HepG2 (cell line): Measurements from ENCODE around the gene ZNF322. TPM values are rescaled to one million over a fixed set of nuclear protein-coding genes. Genes with fewer than 3 reads are reported as not detected.

Experiments used
- BCL6 ChIP-seq: IDR thresholded peaks from 2 replicates; pipeline ENCODE4 v1.6.1; 2016; ENCODE audit warnings: missing genetic modification reagents, missing compliant biosample characterization
- CCAR2 ChIP-seq: fragments of 200-400 bp; formaldehyde crosslinking; optimal IDR thresholded peaks from 2 replicates; pipeline ENCODE3; 2018; ENCODE audit warnings: low read depth, mild to moderate bottlenecking, low read length, moderate library complexity
- GABPB1 ChIP-seq: IDR thresholded peaks from 2 replicates; pipeline ENCODE4 v1.6.1; 2016; ENCODE audit warnings: mild to moderate bottlenecking, missing genetic modification reagents, moderate library complexity, missing compliant biosample characterization
- GTF2F1 ChIP-seq: fragments of 150-350 bp; IDR thresholded peaks from 2 replicates; pipeline ENCODE4 v1.6.1; 2014; ENCODE audit warnings: low read length
- JUNB ChIP-seq: sonication (generic); formaldehyde crosslinking; IDR thresholded peaks from 2 replicates; pipeline ENCODE4 v1.8.0; 2022; ENCODE audit warnings: missing genetic modification reagents, mild to moderate bottlenecking, borderline replicate concordance
- KAT7 ChIP-seq: IDR thresholded peaks from 2 replicates; pipeline ENCODE4 v1.6.1; 2018; ENCODE audit warnings: borderline replicate concordance, missing compliant biosample characterization
- NR2C2 ChIP-seq: sonication (generic); formaldehyde crosslinking; IDR thresholded peaks from 2 replicates; pipeline ENCODE4 v1.4.0; 2020; ENCODE audit warnings: missing genetic modification reagents, mild to moderate bottlenecking, moderate library complexity, borderline replicate concordance
- NR2F6 ChIP-seq, 2 experiments: IDR thresholded peaks; 2 replicates each; pipeline ENCODE4 v1.6.1; 2016; ENCODE audit warnings: antibody characterized with exemption in 1 of 2, mild to moderate bottlenecking in 1 of 2
- PHF8 ChIP-seq: sonication (generic); formaldehyde crosslinking; IDR thresholded peaks from 2 replicates; pipeline ENCODE4 v1.5.0; 2020; ENCODE audit warnings: missing genetic modification reagents
- SMARCC2 ChIP-seq: fragments of 450-650 bp; IDR thresholded peaks from 2 replicates; pipeline ENCODE4 v1.6.1; 2017; ENCODE audit warnings: antibody characterized with exemption, mild to moderate bottlenecking
- SOX5 ChIP-seq: IDR thresholded peaks from 2 replicates; pipeline ENCODE4 v1.6.1; 2016; ENCODE audit warnings: borderline replicate concordance
- ZNF160 ChIP-seq: sonication (generic); formaldehyde crosslinking; IDR thresholded peaks from 2 replicates; pipeline ENCODE4 v1.8.0; 2022; ENCODE audit warnings: mild to moderate bottlenecking, inconsistent platforms, missing genetic modification reagents
- ZNF512B ChIP-seq: sonication (generic); formaldehyde crosslinking; IDR thresholded peaks from 2 replicates; pipeline ENCODE4 v1.5.1; 2020; ENCODE audit warnings: missing genetic modification reagents, mild to moderate bottlenecking, borderline replicate concordance
- ZNF557 ChIP-seq: sonication (generic); formaldehyde crosslinking; IDR thresholded peaks from 2 replicates; pipeline ENCODE4 v1.4.0; 2020; ENCODE audit warnings: missing genetic modification reagents
- ZNF605 ChIP-seq: sonication (generic); formaldehyde crosslinking; IDR thresholded peaks from 2 replicates; pipeline ENCODE4 v1.8.0; 2022; ENCODE audit warnings: mild to moderate bottlenecking, missing genetic modification reagents
- ZNF746 ChIP-seq: sonication (generic); formaldehyde crosslinking; IDR thresholded peaks from 2 replicates; pipeline ENCODE4 v1.8.0; 2022; ENCODE audit warnings: mild to moderate bottlenecking, missing genetic modification reagents
- ZSCAN22 ChIP-seq: sonication (generic); formaldehyde crosslinking; IDR thresholded peaks from 2 replicates; pipeline ENCODE4 v1.4.0; 2020; ENCODE audit warnings: mild to moderate bottlenecking, missing genetic modification reagents
- polyA plus RNA-seq, 8 experiments: library from polyadenylated mRNA; depleted of rRNA in 3 of 8; stranded (reverse) in 7 of 8; unstranded in 1 of 8; fragments of >200 nt; fragmentation: Illumina TruSeq in 4 of 8; extraction: Trizol in 4 of 8; gene quantifications; 2 replicates each; pipeline versions ENCODE4 v1.2.1 to v1.2.3, GENCODE V29; 2011 to 2016; ENCODE audit warnings: low read depth in 4 of 8, missing spikeins in 1 of 8, mixed read lengths in 1 of 8; ENCODE audit not compliant: insufficient read depth in 1 of 8
- total RNA-seq, 5 experiments: library from RNA; depleted of rRNA; stranded (reverse); fragments of >200 nt; fragmentation: Illumina TruSeq; extraction: Trizol; gene quantifications; 2 replicates each; pipeline ENCODE4 v1.2.3, GENCODE V29; 2016; ENCODE audit warnings: low read depth in 1 of 5
- TF ChIP-seq, protein P1 (sequence below): sonication (generic); formaldehyde crosslinking; IDR thresholded peaks from 2 replicates; pipeline ENCODE4 v1.5.0; 2020; ENCODE audit warnings: mild to moderate bottlenecking, missing genetic modification reagents
- TF ChIP-seq, protein P2 (sequence below): sonication (generic); formaldehyde crosslinking; IDR thresholded peaks from 2 replicates; pipeline ENCODE4 v1.5.1; 2020; ENCODE audit warnings: mild to moderate bottlenecking, missing genetic modification reagents
- TF ChIP-seq, protein P3 (sequence below): sonication (generic); formaldehyde crosslinking; IDR thresholded peaks from 2 replicates; pipeline ENCODE4 v1.8.0; 2022; ENCODE audit warnings: missing genetic modification reagents, mild to moderate bottlenecking, borderline replicate concordance

ZNF322 gene
- total and polyA plus RNA-seq, 2 of the 13 experiments (the other 11 are each of a cell fraction or from before 2014, with no cell fraction given) = 8.3 to 22.8 TPM

DNA sequence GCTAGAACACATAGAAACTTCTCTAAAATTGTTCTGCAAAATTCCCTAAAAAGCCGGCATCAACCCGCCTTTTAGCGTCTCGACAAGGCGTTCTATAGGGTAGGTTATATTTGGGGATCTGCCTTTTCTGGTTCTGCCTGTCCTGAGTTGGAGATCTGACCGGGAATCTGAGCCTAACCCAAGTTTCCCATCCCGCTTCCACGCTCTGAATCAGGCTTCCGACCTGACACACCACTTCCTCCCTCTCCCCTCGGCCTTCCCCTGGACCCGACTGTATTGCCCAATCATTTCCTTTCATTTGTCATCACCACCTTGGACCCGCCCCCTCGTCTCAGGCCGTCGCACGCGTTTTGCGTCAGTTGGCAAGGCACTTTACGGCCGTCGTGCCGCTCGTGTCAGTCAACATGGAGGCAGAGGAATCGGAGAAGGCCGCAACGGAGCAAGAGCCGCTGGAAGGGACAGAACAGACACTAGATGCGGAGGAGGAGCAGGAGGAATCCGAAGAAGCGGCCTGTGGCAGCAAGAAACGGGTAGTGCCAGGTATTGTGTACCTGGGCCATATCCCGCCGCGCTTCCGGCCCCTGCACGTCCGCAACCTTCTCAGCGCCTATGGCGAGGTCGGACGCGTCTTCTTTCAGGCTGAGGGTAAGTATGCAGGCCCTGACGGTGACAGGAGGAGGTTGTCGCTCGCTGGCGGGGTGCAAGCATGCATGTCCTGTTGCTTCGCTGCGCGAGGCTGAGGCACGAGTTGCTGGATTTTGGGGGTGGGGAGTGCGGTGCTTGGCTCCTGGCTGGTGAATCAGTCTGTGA lies 62.8 kb downstream of the ZNF322 start, which contains the start of gene ABT1 (continued):
- TF ChIP-seq, protein P1, sequence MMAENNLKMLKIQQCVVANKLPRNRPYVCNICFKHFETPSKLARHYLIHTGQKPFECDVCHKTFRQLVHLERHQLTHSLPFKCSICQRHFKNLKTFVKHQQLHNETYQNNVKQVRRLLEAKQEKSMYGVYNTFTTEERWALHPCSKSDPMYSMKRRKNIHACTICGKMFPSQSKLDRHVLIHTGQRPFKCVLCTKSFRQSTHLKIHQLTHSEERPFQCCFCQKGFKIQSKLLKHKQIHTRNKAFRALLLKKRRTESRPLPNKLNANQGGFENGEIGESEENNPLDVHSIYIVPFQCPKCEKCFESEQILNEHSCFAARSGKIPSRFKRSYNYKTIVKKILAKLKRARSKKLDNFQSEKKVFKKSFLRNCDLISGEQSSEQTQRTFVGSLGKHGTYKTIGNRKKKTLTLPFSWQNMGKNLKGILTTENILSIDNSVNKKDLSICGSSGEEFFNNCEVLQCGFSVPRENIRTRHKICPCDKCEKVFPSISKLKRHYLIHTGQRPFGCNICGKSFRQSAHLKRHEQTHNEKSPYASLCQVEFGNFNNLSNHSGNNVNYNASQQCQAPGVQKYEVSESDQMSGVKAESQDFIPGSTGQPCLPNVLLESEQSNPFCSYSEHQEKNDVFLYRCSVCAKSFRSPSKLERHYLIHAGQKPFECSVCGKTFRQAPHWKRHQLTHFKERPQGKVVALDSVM (CRISPR knock-in tag) = peak; percentile 65; the same call in 1 of the 2 replicates
- peak; percentile 83; the same call in 1 of the 2 replicates for TF ChIP-seq ZNF160 (CRISPR knock-in tag)
- peak; percentile 80 for TF ChIP-seq SOX5 (CRISPR knock-in tag)
- no peak; the same call in 1 of the 2 replicates for TF ChIP-seq ZNF557 (CRISPR knock-in tag)
- TF ChIP-seq BCL6 (CRISPR knock-in tag) = peak; percentile 69; the same call in 1 of the 2 replicates
- peak; percentile 95 for TF ChIP-seq GABPB1 (CRISPR knock-in tag)
- peak; percentile 100 for TF ChIP-seq PHF8 (CRISPR knock-in tag)
- TF ChIP-seq KAT7 (CRISPR knock-in tag) = peak; percentile 97
- TF ChIP-seq CCAR2 = no peak
- 0 out of 2 replicates have a peak, but pooled peaks have one; percentile 81 for TF ChIP-seq ZNF746 (CRISPR knock-in tag)
- TF ChIP-seq JUNB = peak; percentile 87; the same call in 1 of the 2 replicates
- no peak for TF ChIP-seq NR2F6 (IDR thresholded peaks at IDR 0.05)
- TF ChIP-seq NR2F6 (CRISPR knock-in tag; IDR thresholded peaks at IDR 0.05) = peak; percentile 73
- TF ChIP-seq SMARCC2 = no peak
- peak; percentile 86 for TF ChIP-seq GTF2F1
- TF ChIP-seq, protein P2, sequence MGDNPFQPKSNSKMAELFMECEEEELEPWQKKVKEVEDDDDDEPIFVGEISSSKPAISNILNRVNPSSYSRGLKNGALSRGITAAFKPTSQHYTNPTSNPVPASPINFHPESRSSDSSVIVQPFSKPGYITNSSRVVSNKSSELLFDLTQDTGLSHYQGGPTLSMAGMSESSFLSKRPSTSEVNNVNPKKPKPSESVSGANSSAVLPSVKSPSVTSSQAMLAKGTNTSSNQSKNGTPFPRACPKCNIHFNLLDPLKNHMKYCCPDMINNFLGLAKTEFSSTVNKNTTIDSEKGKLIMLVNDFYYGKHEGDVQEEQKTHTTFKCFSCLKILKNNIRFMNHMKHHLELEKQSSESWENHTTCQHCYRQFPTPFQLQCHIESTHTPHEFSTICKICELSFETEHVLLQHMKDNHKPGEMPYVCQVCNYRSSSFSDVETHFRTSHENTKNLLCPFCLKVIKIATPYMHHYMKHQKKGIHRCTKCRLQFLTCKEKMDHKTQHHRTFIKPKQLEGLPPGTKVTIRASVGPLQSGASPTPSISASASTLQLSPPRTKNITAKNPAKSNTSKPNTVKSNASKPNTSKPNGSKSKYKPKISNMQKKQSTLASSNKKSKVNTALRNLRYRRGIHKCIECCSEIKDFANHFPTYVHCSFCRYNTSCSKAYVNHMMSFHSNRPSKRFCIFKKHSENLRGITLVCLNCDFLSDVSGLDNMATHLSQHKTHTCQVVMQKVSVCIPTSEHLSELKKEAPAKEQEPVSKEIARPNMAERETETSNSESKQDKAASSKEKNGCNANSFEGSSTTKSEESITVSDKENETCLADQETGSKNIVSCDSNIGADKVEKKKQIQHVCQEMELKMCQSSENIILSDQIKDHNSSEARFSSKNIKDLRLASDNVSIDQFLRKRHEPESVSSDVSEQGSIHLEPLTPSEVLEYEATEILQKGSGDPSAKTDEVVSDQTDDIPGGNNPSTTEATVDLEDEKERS (CRISPR knock-in tag) = peak; percentile 98
- TF ChIP-seq ZSCAN22 = no peak
- peak; percentile 91 for TF ChIP-seq NR2C2 (CRISPR knock-in tag)
- peak; percentile 96 for TF ChIP-seq ZNF605 (CRISPR knock-in tag)
- peak; percentile 96 for TF ChIP-seq ZNF512B
- TF ChIP-seq, protein P3, sequence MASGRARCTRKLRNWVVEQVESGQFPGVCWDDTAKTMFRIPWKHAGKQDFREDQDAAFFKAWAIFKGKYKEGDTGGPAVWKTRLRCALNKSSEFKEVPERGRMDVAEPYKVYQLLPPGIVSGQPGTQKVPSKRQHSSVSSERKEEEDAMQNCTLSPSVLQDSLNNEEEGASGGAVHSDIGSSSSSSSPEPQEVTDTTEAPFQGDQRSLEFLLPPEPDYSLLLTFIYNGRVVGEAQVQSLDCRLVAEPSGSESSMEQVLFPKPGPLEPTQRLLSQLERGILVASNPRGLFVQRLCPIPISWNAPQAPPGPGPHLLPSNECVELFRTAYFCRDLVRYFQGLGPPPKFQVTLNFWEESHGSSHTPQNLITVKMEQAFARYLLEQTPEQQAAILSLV (CRISPR knock-in tag) = peak; percentile 97
